ENCODE results near the gene NPY.

GRCh38 chr7:24334627-24335026, 50.6 kb downstream of the NPY start:
- no peak for TF ChIP-seq POLR2A (IDR thresholded peaks at IDR 0.05)
- TF ChIP-seq, protein P1, sequence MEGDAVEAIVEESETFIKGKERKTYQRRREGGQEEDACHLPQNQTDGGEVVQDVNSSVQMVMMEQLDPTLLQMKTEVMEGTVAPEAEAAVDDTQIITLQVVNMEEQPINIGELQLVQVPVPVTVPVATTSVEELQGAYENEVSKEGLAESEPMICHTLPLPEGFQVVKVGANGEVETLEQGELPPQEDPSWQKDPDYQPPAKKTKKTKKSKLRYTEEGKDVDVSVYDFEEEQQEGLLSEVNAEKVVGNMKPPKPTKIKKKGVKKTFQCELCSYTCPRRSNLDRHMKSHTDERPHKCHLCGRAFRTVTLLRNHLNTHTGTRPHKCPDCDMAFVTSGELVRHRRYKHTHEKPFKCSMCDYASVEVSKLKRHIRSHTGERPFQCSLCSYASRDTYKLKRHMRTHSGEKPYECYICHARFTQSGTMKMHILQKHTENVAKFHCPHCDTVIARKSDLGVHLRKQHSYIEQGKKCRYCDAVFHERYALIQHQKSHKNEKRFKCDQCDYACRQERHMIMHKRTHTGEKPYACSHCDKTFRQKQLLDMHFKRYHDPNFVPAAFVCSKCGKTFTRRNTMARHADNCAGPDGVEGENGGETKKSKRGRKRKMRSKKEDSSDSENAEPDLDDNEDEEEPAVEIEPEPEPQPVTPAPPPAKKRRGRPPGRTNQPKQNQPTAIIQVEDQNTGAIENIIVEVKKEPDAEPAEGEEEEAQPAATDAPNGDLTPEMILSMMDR (IDR thresholded peaks at IDR 0.05) = no peak
